Measurements from ENCODE around the gene LHPP. TPM values are rescaled to one million over a fixed set of nuclear protein-coding genes. Genes with fewer than 3 reads are reported as not detected.
"Not testable (repeated sequence)": the region's sequence is repeated elsewhere in the genome, so short reads cannot be mapped to it uniquely, and the experiment has no call there.

The LHPP gene
- total RNA-seq, 1 donor from 2014 or later: 13.9 TPM

- intact Hi-C loops (cut with DNase I): loop anchor here (5.0 kb wide), 2 partner anchors 88 to 283 kb away; no protein-coding TSS in a partner anchor
- DNase-seq (ENCODE audit: low spot score): no peak
Measured at GRCh38 chr10:124543971-124544370, 82.3 kb downstream of the LHPP start.

DNA sequence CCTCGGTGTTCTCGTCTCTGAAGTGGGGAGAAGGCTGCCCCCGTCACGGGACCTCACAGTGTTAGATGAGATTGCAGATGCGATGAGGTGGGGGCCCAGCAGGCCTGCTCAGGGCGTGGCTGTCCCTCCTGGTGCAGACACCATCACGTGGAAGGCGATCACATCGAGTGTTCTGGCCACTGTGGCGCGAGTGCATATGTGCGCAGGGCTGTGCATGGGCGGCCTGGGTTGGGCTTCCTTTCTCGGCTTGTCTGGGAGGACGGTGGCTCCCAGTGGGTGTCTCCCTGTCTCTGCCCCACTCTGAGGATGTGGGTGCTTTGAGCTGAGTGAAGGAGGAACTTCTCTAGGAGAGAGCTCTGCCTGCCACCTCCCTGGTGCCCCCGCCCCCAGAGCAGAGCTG lies 83.1 kb downstream of the LHPP start:
- intact Hi-C loops (cut with DNase I): loop anchor here (5.0 kb wide), 2 partner anchors 88 to 283 kb away; no protein-coding TSS in a partner anchor
- no peak for DNase-seq (ENCODE audit: low spot score)

DNA sequence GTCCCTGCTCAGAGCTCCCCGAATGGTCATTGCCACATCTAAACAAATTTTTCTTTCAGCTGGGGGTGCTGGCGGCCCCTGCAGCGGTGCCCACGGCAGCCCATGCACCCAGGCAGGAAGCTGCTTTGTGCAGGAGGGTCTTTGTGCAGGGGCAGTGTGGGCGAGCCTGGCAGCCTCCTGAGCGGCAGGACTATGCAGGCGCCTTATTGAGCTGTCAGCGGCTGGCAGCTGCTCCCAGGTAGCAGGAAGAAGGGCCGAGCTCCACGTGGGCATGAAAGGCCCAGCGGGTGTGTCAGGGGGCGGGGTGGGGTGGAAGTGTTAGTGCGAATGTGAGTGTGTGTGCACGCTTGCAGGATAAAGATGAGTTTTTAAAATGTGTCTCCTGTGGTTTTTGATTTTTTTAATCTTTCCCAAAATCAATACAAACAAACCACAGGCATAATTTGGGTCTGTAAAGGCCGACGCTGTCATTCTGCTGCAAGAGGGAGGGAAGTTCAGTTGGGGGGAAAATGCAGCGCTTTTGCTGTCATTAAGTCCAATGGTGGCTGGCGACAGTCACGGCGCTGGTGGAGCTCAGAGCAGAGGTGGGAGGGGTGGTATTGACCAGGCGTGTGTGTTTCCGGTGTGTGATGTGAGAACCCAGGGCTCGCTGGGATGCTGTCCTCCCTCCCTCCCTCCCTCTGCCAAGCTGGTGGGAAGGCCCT lies 83.9 kb downstream of the LHPP start:
- intact Hi-C loops (cut with DNase I): no loop called here
- DNase-seq (ENCODE audit: low spot score): no peak

- DNase-seq (ENCODE audit: low spot score): no peak
- intact Hi-C loops (cut with DNase I): no loop called here
Measured at GRCh38 chr10:124546055-124546369, 84.4 kb downstream of the LHPP start.

DNA sequence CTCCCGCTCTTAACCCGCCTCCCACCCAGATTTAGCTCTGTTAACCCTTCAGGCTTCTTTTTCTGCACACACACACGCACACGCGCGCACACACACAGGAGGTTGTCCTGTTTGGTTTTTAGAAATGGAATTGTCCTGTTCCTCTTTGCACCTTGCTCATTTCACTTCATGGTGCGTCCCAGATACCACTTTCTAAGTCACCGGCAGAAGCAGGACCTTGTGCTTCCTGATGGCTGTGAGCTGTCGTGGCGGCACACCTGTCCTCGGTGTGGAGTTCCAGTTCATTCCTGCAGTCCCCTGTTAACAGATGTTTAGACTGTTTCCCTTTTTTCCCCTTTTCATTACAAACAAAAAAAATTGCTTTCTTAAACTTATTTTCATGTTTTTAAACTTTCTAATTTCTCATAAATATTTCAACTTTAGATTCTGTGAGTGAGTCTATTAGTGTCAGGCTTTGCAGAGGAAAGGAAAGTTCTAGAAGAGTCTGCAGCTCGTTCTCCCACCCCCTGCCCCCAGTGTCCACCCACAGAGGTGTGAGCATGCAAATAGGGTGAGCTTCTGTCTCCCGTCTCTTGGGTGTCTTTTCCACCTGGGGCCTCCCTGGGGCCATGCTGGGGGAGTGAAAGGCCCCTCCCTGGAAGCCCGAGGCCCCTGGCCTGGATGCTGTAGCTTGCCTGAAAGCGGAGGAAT lies 85.5 kb downstream of the LHPP start:
- intact Hi-C loops (cut with DNase I): no loop called here
- no peak for DNase-seq (ENCODE audit: low spot score)

GRCh38 chr10:124547647-124548168 lies 86.1 kb downstream of the LHPP start:
- intact Hi-C loops (cut with DNase I): no loop called here
- DNase-seq (ENCODE audit: low spot score): no peak

DNA sequence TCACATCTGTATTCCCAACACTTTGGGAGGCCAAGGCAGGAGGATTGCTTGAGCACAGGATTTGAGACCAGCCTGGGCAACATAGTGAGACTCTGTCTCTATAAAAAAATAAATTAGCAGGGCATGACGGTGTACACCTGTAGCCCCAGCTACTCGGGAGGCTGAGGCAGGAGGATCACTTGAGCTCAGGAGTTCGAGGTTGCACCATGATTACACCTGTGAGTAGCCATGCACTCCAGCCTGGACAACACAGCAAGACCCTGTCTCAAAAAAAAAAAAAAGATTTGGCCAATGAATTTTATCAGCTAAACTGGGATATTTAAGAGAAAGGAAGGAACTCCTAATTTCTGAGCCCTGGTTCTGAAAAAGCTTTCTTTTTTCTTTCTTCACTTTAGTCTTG lies 87.5 kb downstream of the LHPP start:
- DNase-seq (ENCODE audit: low spot score); intact Hi-C loops (cut with DNase I): not testable (repeated sequence)

DNA sequence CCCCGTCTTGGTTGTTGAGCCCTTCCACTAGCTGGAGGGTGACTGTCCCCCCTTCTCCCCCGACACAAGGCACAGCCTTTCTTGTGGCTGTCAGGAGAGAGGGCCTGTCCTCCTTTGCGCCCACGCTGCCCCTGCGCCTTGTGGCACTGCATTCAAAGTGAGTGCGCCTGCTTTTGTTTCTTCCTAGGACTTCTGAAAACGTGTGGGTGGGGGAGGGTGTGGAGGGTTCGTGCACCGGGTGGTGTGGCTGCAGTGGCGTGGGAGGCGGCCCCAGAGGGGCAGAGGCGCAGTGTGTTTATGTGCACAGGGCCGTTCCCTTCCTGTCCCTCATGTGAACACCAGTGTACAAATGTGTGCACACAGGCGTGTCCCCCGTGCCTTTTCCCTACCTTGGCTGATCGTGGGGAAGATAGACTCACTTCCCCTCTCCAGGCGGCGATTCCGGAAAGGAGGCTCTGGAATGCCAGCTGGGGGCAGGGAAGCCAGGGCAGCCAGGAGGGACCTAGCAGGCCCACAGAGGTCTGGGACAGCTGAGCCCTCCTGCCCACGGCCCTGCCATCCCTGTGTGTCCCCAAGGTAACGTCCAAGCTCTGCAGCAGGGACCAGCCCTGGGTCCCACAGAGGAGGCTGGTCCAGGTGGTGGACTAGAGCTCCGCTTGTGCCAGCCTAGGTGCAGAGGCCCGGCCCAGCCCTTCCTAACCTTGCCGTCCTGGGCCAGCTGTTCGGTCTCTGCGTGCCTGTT lies 88.8 kb downstream of the LHPP start:
- intact Hi-C loops (cut with DNase I): no loop called here
- no peak for DNase-seq (ENCODE audit: low spot score)

DNA sequence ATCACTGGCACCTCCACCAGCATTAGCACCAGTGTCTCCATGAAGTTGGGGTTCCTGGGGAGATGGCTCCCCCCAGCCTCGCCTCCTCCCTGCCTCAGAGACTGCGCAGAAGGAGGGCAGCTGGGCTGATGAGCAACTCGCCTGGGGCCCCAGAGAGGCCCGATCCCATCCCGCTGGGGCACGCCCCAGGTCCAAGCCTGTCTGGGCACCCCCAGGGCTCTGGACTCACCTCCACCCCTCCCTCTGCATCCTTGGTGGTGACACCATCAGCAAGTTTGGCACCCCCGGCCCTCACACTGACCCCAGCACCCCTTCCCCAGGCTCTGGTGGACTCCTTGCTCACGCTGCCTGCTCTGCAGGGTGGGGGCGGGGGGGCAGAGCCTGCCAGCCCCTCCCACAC lies 89.5 kb downstream of the LHPP start:
- intact Hi-C loops (cut with DNase I): no loop called here
- no peak for DNase-seq (ENCODE audit: low spot score)

DNA sequence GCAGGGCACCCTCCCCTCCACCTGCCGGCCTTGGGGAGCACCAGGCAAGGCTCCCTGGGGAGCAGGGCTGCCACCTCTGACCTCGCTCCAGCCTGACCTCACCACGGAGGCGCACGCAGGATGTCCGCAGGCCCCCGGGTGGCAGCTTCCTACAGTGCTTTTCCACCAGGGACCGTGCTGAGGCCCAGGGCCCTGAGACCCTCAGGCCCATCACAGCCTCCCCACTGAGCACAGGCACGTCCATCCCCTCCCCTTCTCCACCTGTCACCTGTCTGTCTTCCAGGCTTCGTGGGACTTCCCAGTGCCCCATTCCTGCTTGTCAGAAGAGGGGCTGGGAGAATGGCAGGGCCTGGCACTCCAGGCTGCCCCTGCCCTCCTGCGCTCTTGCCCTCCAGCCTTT lies 90.1 kb downstream of the LHPP start:
- no peak for DNase-seq (ENCODE audit: low spot score)
- intact Hi-C loops (cut with DNase I): no loop called here

GRCh38 chr10:124552691-124553276 lies 91.2 kb downstream of the LHPP start:
- no peak for DNase-seq (ENCODE audit: low spot score)
- intact Hi-C loops (cut with DNase I): no loop called here

DNA sequence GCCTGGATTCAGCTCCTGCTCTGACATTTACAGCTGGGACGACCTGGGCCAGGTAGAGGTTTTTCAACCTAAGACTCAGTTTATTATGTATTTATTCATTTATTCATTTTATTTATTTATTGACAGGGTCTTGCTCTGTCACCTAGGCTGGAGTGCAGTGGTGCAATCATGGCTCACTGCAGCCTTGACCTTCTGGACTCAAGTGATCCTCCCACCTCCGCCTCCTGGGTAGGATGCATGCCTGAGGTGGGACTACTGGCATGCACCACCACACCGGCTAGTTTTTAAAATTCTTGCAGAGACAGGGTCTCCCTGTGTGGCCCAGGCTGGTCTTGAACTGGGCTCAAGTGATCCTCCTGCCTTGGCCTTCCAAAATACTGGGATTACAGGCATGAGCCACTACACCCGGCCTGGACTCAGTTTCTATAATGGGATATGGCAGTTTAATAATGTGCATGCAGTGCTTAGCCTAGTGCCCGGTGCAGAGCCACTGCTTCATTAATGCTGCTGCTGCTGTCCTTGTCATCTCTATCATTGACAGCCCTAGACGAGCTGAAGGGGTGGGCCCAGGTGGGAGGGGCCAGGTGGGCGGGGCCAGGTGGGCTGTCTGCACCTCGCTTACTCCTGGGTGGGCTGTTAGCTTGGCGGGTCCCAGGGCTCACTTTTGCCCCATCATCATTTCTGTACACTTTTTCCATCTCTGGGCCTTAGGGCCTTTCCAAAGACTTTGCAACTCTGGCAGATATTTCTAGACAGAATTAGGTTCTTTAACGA lies 92.6 kb downstream of the LHPP start:
- intact Hi-C loops (cut with DNase I): no loop called here
- DNase-seq (ENCODE audit: low spot score): no peak

DNA sequence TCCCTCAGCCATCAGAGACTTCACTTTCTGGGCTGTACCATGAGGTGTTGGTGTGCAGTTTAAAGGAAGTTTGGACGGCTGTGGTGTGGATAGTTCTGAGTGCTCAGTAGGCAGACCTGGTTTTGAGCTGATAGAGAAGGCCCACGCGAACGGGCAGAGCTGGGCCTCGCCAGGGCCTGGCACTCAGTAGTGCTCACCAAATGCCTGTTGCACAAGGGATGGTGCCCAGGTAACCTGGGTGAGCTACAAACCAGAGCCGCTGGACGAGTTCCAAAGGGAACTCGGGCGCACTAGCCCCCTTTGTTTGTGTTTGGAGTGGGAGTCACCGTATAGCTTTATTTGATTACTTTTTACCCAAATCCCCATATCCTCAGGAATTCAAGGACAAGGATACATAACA lies 95.5 kb downstream of the LHPP start:
- DNase-seq (ENCODE audit: low spot score): no peak
- intact Hi-C loops (cut with DNase I): no loop called here

DNA sequence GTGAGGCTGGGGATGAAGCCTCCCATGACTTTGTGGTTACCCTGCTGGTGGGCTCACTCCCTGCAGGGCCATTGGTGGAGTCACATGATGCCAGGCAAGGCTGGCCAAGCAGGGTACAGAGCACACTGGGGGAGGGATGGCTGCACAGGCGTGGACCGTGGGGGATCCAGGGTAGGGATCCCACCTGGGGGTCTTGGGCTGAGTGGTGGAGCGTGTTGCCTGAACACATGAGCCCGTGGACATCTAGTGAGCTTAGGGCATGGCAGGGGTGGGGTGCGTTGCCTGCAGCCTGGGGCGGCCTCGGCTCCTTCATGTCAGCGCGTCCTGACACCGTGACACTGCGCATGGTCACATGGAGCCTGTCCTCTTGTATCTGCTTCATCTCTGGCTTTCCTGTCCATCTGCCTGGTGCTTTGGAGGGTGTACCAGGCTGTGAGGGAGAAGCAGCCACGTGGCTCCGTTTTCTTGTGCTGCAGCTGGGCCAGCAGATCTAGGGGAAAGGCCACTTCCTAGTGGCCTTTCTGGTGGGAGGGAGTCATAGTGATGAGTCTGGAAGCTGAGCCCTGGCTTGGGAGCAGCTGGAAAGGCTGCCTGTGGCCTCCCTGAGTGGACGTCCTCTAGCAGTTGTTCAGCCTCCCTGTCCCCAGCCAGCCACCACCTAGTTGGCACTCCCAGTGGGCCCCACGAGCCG lies 96.2 kb downstream of the LHPP start:
- DNase-seq (ENCODE audit: low spot score): no peak
- intact Hi-C loops (cut with DNase I): loop anchor here (2.0 kb wide), 1 partner anchor 65 kb away; no protein-coding TSS in a partner anchor

GRCh38 chr10:124558339-124559321 lies 97.0 kb downstream of the LHPP start:
- no peak for DNase-seq (ENCODE audit: low spot score)
- intact Hi-C loops (cut with DNase I): loop anchor here (2.0 kb wide), 1 partner anchor 64 kb away; no protein-coding TSS in a partner anchor

DNA sequence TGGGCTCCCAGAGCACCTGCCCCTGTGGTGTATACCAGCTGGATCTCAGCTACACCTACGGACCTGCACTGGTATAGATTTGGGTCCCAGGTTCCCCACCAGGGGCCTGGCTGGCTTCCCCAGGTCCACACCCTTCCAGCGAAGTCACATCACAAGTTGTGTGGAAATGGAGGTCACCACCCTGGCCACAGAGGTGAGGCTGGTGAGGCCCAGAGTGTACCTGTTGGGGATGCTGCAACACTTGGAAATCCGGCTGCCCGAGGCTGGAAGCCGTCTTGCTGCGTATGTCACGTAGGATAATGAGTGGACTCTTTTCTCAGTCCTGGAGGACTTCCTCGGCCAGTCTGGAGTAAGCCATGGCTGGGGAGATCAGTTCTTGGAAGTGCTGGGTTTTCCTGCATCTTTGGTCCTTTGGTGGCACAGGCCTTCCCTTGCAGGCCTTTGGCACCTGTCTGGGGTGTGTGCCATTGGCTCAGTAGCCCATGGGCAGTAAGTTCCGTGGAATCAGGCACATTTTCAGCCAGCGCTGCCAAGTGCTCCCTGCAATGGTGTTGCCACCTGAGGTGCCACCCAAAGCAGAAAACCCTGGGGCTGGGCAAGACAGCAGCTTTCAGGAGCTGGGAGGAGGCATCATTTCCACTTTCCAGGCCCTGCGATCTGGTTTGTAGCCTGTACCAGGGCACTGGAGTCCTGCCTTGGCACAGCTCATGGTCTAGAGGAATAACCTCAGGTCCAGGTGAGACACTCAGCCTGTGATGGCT lies 97.9 kb downstream of the LHPP start:
- intact Hi-C loops (cut with DNase I): loop anchor here (2.0 kb wide), 1 partner anchor 63 kb away; no protein-coding TSS in a partner anchor
- no peak for DNase-seq (ENCODE audit: low spot score)

Data from cardiac septum (tissue), 1 donor.